Measurements from ENCODE around the gene RDH14. TPM values are rescaled to one million over a fixed set of nuclear protein-coding genes. Genes with fewer than 3 reads are reported as not detected.

Gene RDH14
- total RNA-seq, 1 donor from 2014 or later, result 15.4 TPM

- Mint-ChIP-seq H3K36me3 (ENCODE audit: low read depth, unreplicated experiment) (no peaks in the 10 kb centered on the region), H3K9me3 (ENCODE audit: unreplicated experiment) (no peaks in the 10 kb centered on the region), H3K4me1 (ENCODE audit: unreplicated experiment) (no peaks in the 10 kb centered on the region), H3K27ac (ENCODE audit: unreplicated experiment) (no peak overlapping the region), H3K27me3 (ENCODE audit: unreplicated experiment) (peaks cover 5% of the 10 kb centered on the region), H3K4me3 (ENCODE audit: unreplicated experiment) (no peak overlapping the region)
- no peak for DNase-seq (ENCODE audit: low spot score)
- no peak for TF ChIP-seq CTCF (IDR thresholded peaks at IDR 0.05; ENCODE audit: unreplicated experiment)
These were observed 37.8 kb downstream of the RDH14 start for GRCh38 chr2:18522484-18523146.

GRCh38 chr2:18520451-18521425 is 39.7 kb downstream of the RDH14 start:
- Mint-ChIP-seq H3K27me3 (ENCODE audit: unreplicated experiment) (peaks cover 6% of the 10 kb centered on the region), H3K36me3 (ENCODE audit: low read depth, unreplicated experiment) (no peaks in the 10 kb centered on the region), H3K27ac (ENCODE audit: unreplicated experiment) (no peak overlapping the region), H3K4me3 (ENCODE audit: unreplicated experiment) (no peak overlapping the region), H3K4me1 (ENCODE audit: unreplicated experiment) (no peaks in the 10 kb centered on the region), H3K9me3 (ENCODE audit: unreplicated experiment) (no peaks in the 10 kb centered on the region)
- peak; percentile 84 for DNase-seq (ENCODE audit: low spot score)
- TF ChIP-seq CTCF (IDR thresholded peaks at IDR 0.05; ENCODE audit: unreplicated experiment), result peak; percentile 82

- Mint-ChIP-seq H3K4me1 (ENCODE audit: unreplicated experiment) (no peaks in the 10 kb centered on the region), H3K36me3 (ENCODE audit: low read depth, unreplicated experiment) (no peaks in the 10 kb centered on the region), H3K9me3 (ENCODE audit: unreplicated experiment) (no peaks in the 10 kb centered on the region), H3K4me3 (ENCODE audit: unreplicated experiment) (no peak overlapping the region), H3K27me3 (ENCODE audit: unreplicated experiment) (peaks cover 6% of the 10 kb centered on the region), H3K27ac (ENCODE audit: unreplicated experiment) (no peak overlapping the region)
- DNase-seq (ENCODE audit: low spot score), result no peak
- TF ChIP-seq CTCF (IDR thresholded peaks at IDR 0.05; ENCODE audit: unreplicated experiment), result no peak
These were observed 40.5 kb downstream of the RDH14 start for GRCh38 chr2:18519914-18520450.

DNA sequence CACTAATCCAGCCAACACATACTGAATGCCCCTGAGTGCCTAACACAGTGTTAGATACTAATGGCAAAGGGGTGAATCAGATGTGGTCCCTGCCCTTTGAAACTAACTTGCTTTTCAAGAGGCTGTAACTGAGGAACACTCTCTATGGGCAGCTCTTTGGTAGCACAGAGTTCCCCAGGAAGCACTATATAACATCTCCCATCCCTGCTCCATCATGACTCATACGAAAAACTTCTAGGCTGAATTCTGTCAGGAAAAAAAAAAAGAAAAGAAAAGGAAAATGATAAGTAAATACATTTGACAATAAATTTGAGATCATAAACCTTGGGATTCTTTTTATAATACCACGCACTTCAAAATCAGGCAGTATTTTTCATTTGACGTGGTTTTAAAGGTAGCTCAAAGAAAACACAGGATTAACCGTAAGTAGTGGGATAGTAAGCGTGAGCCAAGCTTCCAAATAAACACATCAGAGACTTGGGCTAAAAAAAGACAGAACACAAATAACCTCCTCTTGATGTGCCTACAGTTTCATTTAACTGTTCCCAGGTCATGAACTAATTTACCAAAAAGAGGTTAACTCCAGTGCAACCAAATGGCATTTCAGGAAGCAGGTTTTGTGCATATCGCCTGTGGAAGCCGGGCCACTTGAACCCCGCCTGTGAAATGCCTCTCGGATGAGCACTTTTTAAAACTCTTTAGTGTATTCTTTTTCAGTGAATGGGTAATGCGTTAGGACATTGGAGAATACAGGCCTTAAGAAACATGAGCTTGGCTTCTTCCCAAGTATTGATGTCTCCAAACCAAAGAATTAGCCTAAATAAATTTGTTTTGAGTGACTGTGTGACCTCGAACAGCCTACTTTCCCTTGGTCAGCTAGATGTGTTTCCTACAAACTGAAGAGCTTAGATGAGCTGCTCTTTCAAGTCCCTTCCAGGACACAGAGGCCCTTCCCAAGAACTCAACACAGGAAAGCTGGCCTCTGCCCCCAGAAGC is 42.0 kb downstream of the RDH14 start:
- Mint-ChIP-seq H3K27me3 (ENCODE audit: unreplicated experiment) (peaks cover 6% of the 10 kb centered on the region), H3K4me1 (ENCODE audit: unreplicated experiment) (no peaks in the 10 kb centered on the region), H3K36me3 (ENCODE audit: low read depth, unreplicated experiment) (no peaks in the 10 kb centered on the region), H3K9me3 (ENCODE audit: unreplicated experiment) (no peaks in the 10 kb centered on the region), H3K4me3 (ENCODE audit: unreplicated experiment) (no peak overlapping the region), H3K27ac (ENCODE audit: unreplicated experiment) (no peak overlapping the region)
- no peak for TF ChIP-seq CTCF (IDR thresholded peaks at IDR 0.05; ENCODE audit: unreplicated experiment)
- no peak for DNase-seq (ENCODE audit: low spot score)

Measured in endothelial cell (in vitro differentiated cells).